CD4-positive, alpha-beta T cell treated with Interferon gamma for 1 hour (primary cell): ENCODE results near the gene ANTXR1.

ENCODE experiments used
- DNase-seq: peaks from one replicate; pipeline ENCODE4 v3.0.0-alpha.2; 2020

Gene ANTXR1

GRCh38 chr2:69013142-69013839 is at the start of gene ANTXR1:
Gene ANTXR1, plus strand, starts transcription at chr2:69013179. Its CDS starts 321 bp downstream, at chr2:69013500.
- no peak for DNase-seq

DNA sequence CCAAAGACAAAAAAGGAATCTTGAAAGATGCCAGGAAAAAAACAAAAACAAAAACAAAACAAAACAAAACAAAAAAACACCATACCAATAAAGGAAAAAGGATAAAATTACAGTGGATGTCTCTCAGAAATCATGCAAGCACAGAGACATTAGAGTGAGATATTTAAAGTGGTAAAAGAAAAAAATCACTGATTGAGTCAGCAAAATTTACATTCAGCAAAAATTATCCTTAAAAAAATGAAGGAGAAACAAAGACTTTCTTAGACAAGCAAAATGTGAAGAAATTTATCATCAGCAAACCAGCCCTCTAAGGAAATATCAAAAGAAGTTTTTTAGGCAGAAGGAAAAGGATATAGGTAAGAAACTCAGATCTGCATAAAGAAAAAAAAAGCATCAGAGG is 48.7 kb upstream of the ANTXR1 start:
- DNase-seq: no peak

DNA sequence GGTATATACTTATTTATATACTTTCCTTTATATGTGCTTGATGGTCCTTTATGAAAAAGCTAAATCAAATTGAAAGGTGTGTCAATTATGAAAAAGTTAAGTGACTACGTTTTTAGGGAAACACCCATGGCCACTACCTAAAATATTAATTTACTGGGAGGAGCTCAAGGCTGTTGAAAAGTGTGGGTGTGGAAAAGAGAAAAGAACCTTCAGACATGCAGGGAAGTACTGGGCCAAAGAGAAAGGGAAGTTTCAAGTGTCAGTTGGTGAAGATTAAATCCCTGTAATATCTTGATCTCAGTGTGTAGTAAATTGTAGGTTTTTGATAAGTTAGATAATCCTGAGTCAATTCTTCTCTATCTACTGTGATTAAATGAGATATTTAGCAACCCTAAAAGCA is 44.8 kb upstream of the ANTXR1 start:
- no peak for DNase-seq

- DNase-seq: no peak
Observed at GRCh38 chr2:68969736-68970490, 43.1 kb upstream of the ANTXR1 start.

GRCh38 chr2:68970566-68971265 is 42.3 kb upstream of the ANTXR1 start:
- DNase-seq: no peak

DNA sequence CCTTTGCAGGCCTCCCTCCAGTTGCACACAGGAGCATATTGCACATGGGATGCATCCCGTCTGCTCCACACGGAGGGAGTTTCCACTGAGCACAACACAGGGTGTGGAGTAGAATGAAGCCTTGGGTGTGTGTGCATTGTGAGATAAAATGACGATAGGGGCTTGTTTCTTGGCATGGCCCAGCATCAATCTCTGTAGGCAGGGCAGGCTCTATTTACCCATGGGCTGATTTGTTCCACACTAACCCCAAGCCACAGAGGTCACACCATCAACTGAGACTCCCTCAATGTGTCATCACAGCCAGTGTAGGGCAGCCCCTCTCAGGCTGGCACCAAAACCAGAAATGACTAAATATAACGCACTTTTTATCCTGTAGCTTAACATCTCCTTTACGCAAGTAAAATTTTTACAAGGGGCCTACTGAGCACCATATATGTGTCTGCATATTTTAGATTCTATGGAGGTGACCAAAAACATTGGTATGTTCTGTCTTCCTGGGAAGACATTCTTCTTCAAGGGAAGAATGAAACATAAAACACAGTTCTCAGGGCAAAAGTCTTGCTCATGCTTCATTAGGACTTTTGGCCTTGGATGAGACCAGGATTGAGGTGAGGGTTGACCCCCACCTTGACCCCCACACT is 41.3 kb upstream of the ANTXR1 start:
- DNase-seq: no peak

- DNase-seq: no peak
Observed at GRCh38 chr2:68974251-68974650, 38.7 kb upstream of the ANTXR1 start, which contains the start of gene GKN1. Gene GKN1, plus strand, starts transcription at chr2:68974636. Its CDS starts 42 bp downstream, at chr2:68974678.

GRCh38 chr2:68974946-68975665 is 37.9 kb upstream of the ANTXR1 start:
- no peak for DNase-seq

DNA sequence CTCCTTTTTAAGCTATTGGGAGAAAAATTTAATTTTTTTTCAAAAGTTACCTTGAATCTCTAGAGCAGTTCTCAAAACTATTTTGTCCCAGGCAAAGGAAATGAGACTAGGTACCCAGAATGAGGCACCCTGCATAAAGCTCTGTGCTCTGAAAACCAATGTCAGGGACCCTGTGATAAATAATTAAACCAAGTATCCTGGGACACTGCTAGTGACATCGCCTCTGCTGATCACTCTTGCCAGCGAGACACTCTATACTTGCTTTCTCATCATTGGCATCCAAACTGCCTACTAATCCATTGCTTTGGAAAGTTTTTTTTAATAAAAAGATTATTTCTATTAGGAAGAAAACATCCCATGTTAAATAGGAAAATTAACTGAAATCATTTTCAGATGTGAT is 37.1 kb upstream of the ANTXR1 start:
- no peak for DNase-seq

- DNase-seq: no peak
Observed at GRCh38 chr2:68977453-68977852, 35.5 kb upstream of the ANTXR1 start.

DNA sequence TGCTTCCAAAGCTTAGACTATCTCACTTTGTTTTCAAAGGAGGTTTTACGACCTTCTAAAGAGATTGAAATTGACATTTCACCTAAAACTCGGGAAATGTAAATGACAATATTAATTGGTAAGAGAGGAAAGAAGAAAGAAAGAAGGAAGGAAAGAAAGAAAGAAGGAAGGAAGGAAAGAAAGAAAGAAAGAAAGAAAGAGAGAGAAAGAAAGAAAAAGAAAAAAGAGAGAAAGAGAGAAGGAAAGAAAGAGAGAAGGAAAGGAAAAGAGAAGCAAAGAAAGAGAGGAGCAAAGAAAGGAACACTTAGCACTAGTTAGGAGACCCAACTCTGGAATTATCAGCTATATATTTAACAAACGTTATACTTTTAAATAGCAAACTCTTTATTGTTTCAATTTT is 34.9 kb upstream of the ANTXR1 start:
- no peak for DNase-seq

- no peak for DNase-seq
Observed at GRCh38 chr2:68980956-68981355, 32.0 kb upstream of the ANTXR1 start.

- DNase-seq: no peak
Observed at GRCh38 chr2:68987021-68987503, 25.9 kb upstream of the ANTXR1 start.

- no peak for DNase-seq
Observed at GRCh38 chr2:68989035-68989434, 23.9 kb upstream of the ANTXR1 start.

DNA sequence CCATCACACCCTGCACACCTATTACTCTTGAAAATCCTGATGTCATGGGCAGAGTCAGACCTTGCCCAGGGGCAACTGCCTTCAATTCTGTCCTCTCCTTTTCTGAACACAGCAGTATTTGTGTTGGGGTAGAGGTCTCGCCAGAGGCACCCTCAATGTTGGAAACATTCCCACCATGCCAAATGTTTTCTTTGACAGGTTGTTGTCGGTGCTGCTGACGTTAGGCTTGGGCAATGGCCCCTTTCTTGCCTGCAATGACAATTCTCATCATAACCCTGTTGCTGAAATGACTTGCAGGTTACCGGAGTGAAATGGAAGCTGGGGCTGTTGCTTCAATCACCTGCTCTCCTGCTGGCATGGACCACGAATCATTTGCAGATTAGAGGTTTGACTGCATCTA is 20.6 kb upstream of the ANTXR1 start:
- no peak for DNase-seq

GRCh38 chr2:68992933-68993332 is 20.0 kb upstream of the ANTXR1 start:
- no peak for DNase-seq

- no peak for DNase-seq
Observed at GRCh38 chr2:68993660-68994059, 19.3 kb upstream of the ANTXR1 start.

DNA sequence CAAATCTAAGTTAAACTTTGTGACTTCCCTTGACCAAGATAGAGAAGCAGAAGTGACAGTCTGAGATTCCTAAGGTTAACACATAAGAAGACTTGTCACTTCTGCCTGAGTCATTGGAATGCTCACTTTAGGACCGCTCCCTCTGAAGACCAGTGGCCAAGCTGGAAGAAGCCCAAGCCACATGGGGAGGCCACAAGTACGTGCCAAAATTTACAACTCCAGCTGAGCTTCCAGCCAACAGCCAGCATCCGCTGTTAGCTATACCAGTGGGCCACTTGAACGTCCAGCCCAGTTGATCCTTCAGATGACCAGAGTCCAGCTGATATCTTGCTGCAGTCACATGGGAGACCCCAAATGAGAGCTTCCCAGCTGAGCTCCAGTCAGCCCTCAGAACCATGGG is 18.1 kb upstream of the ANTXR1 start:
- no peak for DNase-seq

DNA sequence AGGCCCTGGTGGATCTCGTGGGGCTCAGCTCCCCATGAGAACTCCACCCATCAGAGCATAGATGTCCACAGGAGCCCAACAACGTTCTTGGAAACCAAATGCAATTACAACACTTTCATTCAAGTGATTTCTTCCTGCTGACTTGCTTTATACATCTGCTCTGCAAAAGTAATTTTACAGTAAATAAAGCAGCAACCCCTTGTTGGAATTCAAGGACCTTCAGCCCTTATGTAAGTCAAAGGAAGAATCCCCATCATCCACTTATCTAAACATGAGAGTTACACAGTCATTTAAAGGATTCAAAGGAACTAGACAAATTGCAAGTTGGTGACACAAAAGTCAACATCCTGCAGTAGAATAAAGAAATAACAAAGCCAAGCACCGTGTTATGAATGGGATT is 17.1 kb upstream of the ANTXR1 start:
- DNase-seq: no peak

- DNase-seq: no peak
Observed at GRCh38 chr2:68997401-68997800, 15.6 kb upstream of the ANTXR1 start.

DNA sequence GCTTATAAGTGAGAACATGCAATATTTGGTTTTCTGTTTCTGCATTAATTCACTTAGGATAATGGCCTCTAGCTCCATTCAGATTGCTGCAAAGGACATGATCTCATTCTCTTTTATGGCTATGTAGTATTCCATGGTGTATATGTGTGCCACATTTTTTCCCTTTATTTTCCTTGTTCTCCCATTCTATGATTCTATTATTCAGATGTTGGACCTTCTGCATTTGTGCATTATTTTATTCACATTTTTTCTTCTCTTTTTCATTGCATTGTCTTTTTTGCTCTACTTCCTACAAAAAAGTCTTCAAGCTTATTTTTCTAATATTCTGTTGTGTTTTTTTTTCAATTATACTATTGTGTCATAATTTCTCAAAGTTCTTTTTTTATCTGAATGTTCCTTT is 11.1 kb upstream of the ANTXR1 start:
- DNase-seq: no peak

GRCh38 chr2:69003731-69004130 is 9.2 kb upstream of the ANTXR1 start:
- DNase-seq: no peak

DNA sequence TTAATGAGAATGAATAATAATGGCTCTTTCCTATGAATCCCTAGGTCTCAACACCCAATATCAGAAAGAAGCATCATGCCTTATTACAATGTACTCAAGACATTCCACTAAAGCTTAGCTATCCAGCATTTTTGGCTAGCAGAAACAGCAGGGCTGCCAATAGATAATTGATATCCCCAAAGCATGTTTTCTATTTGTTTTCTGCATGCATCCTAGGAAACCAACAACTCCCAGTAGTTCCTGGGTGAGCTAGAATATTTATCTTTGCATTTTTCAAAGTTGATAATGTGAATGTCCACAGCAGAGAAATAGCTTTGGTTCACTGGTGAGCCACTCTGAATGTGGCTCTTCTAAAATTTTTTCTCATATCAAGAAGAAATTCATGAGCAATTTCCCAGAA is 5.8 kb upstream of the ANTXR1 start:
- no peak for DNase-seq
